ENCODE results near the gene HOMER1. TPM values are rescaled to one million over a fixed set of nuclear protein-coding genes. Genes with fewer than 3 reads are reported as not detected.

Gene HOMER1
- total and polyA plus RNA-seq, 10 of the 15 experiments (the other 5 are each of a cell fraction or from before 2014, with no cell fraction given), result 0.96 to 22.0 (median 7.5) TPM

DNA sequence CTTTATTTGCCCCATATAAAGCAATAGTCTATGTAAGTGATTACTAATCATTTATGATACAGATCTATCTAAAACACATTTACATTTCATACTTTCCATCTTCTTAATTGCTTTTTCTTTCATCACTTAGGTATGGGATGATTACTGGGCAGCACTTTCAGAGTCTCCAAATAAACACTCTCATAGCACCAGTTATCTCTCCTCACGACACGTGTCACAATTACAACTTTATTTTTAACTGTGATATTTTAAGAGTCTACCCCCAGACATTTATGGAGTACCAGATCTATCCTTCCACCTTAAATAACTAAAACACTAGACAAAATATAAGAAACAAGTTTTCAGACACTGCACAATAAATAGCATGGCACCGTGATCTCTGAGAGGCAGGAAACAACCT, 32.9 kb downstream of the HOMER1 start (continued):
- no peak for TF ChIP-seq SRF (IDR thresholded peaks at IDR 0.05; ENCODE audit: low read depth in 2 of 2, low read length in 2 of 2)
- no peak for TF ChIP-seq CREB1 (IDR thresholded peaks at IDR 0.05; ENCODE audit: low read depth)
- TF ChIP-seq GATAD2B (conservative IDR thresholded peaks at IDR 0.05; ENCODE audit: low read depth), result no peak
- TF ChIP-seq BCL11A (IDR thresholded peaks at IDR 0.05; ENCODE audit: low read depth, low read length), result no peak
- TF ChIP-seq RBBP5 (conservative IDR thresholded peaks at IDR 0.05), result no peak
- no peak for TF ChIP-seq MEF2A (IDR thresholded peaks at IDR 0.05; ENCODE audit: insufficient read depth, low read depth, low read length)
- TF ChIP-seq CEBPB (IDR thresholded peaks at IDR 0.05; ENCODE audit: borderline replicate concordance in 1 of 2, low read depth in 2 of 2, low read length in 2 of 2), result no peak

DNA sequence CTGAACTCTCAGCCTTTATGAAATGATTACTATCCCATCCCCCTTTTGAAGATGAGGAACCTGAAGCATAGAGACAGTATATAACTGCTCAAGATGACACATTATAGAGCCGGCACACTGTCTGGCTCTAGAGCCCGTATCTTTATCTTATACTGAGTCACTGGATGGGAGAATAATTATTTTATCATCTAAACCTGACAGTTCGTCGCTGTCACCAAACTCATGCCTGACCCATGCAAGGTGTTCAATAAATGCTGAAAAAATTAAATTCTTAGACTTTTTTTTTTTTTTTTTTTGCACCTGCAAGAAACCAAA, 38.8 kb downstream of the HOMER1 start:
- no peak for FAIRE-seq
- POLR2A ChIA-PET, result no interaction called here
- CTCF ChIA-PET, result interaction anchor here (0.8 to 1.7 kb wide), 2 partner anchors 16 to 342 kb away, joined by 3 to 4 read pairs; no protein-coding TSS in a partner anchor
- no peak for TF ChIP-seq IKZF2 (IDR thresholded peaks at IDR 0.05)
- TF ChIP-seq LARP7 (IDR thresholded peaks at IDR 0.05), result no peak
- no peak for TF ChIP-seq ETV6 (conservative IDR thresholded peaks at IDR 0.05 in 1 of 2, IDR thresholded peaks at IDR 0.05 in 1 of 2; ENCODE audit: borderline replicate concordance in 1 of 2, low read depth in 1 of 2)
- TF ChIP-seq, protein P1, sequence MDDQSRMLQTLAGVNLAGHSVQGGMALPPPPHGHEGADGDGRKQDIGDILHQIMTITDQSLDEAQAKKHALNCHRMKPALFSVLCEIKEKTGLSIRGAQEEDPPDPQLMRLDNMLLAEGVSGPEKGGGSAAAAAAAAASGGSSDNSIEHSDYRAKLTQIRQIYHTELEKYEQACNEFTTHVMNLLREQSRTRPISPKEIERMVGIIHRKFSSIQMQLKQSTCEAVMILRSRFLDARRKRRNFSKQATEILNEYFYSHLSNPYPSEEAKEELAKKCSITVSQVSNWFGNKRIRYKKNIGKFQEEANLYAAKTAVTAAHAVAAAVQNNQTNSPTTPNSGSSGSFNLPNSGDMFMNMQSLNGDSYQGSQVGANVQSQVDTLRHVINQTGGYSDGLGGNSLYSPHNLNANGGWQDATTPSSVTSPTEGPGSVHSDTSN (IDR thresholded peaks at IDR 0.05; ENCODE audit: insufficient replicate concordance, low read depth, low read length), result no peak
- TF ChIP-seq, protein P2, sequence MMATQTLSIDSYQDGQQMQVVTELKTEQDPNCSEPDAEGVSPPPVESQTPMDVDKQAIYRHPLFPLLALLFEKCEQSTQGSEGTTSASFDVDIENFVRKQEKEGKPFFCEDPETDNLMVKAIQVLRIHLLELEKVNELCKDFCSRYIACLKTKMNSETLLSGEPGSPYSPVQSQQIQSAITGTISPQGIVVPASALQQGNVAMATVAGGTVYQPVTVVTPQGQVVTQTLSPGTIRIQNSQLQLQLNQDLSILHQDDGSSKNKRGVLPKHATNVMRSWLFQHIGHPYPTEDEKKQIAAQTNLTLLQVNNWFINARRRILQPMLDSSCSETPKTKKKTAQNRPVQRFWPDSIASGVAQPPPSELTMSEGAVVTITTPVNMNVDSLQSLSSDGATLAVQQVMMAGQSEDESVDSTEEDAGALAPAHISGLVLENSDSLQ (IDR thresholded peaks at IDR 0.05), result no peak
- no peak for TF ChIP-seq YBX1 (IDR thresholded peaks at IDR 0.05)
- no peak for TF ChIP-seq EED (IDR thresholded peaks at IDR 0.05; ENCODE audit: low read depth)
- TF ChIP-seq, protein P3, sequence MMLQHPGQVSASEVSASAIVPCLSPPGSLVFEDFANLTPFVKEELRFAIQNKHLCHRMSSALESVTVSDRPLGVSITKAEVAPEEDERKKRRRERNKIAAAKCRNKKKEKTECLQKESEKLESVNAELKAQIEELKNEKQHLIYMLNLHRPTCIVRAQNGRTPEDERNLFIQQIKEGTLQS (IDR thresholded peaks at IDR 0.05; ENCODE audit: borderline replicate concordance, extremely low read depth, low read depth, low read length), result no peak
- TF ChIP-seq RELA (IDR thresholded peaks at IDR 0.05; ENCODE audit: borderline replicate concordance, partially characterized antibody), result no peak
- no peak for TF ChIP-seq CREB1 (IDR thresholded peaks at IDR 0.05; ENCODE audit: low read depth)
- no peak for TF ChIP-seq TAF1 (IDR thresholded peaks at IDR 0.05; ENCODE audit: borderline replicate concordance, low read depth, low read length)
- TF ChIP-seq FOXM1 (IDR thresholded peaks at IDR 0.05; ENCODE audit: low read depth, low read length), result no peak
- no peak for TF ChIP-seq KDM1A (IDR thresholded peaks at IDR 0.05; ENCODE audit: borderline replicate concordance)
- TF ChIP-seq SUZ12 (IDR thresholded peaks at IDR 0.05; ENCODE audit: unreplicated experiment), result no peak
- no peak for TF ChIP-seq BMI1 (IDR thresholded peaks at IDR 0.05; ENCODE audit: borderline replicate concordance)
- no peak for TF ChIP-seq ZBED1 (IDR thresholded peaks at IDR 0.05; ENCODE audit: borderline replicate concordance)
- no peak for TF ChIP-seq EGR1 (IDR thresholded peaks at IDR 0.05; ENCODE audit: borderline replicate concordance in 1 of 2, low read depth in 2 of 2, low read length in 2 of 2)

More for the DNA sequence above, 38.8 kb downstream of the HOMER1 start:
- in situ Hi-C loops (cut with MboI) (no loop called here), intact Hi-C loops (cut with micrococcal nuclease; ENCODE audit: unreplicated experiment) (no loop called here)
- no peak overlapping the region for H3K27ac ChIP-seq (ENCODE audit: control insufficient read depth, insufficient read depth)
- WGBS (ENCODE audit: insufficient coverage, insufficient replicate concordance, low lambda C conversion rate, missing lambda C conversion rate), result 81% methylated on average over 4 of the region's 4 CpGs
- H3K4me1 ChIP-seq (ENCODE audit: control insufficient read depth, insufficient read depth, low read length), result no peaks in the 10 kb centered on the region
- DNase-seq (ENCODE audit: low read depth, low spot score) (no peak), ATAC-seq (peak; percentile 27; the same call in 1 of the 3 replicates)
- H3K9me3 ChIP-seq (replicated peaks; ENCODE audit: control insufficient read depth, insufficient read depth, low read length), result no peaks in the 10 kb centered on the region
- BruUV-seq (replicated peaks), result no TSS peak
- SMC1A ChIA-PET (ENCODE audit: uncharacterized antibody, unreplicated experiment), result no interaction called here
- no peaks in the 10 kb centered on the region for H3K27me3 ChIP-seq (replicated peaks in 1 of 2; ENCODE audit: control insufficient read depth in 2 of 2, insufficient read depth in 2 of 2, low read length in 1 of 2)
- H2AFZ ChIP-seq (ENCODE audit: control insufficient read depth, low read depth, low read length), result no peak overlapping the region
- no peak overlapping the region for H3K9ac ChIP-seq (ENCODE audit: control insufficient read depth, insufficient read depth, low read length)
- no peak overlapping the region for H3K4me3 ChIP-seq
- H3K79me2 ChIP-seq (ENCODE audit: control insufficient read depth, insufficient read depth, low read length), result no peaks in the 10 kb centered on the region
- H4K20me1 ChIP-seq (ENCODE audit: control insufficient read depth, insufficient read depth), result no peaks in the 10 kb centered on the region
- RAD21 ChIA-PET (ENCODE audit: unreplicated experiment), result interaction anchor here (0.9 kb wide), 1 partner anchor 40 kb away, joined by 3 read pairs; no protein-coding TSS in a partner anchor
- no peak overlapping the region for H3K4me2 ChIP-seq (ENCODE audit: control insufficient read depth, insufficient read depth)
- H3K36me3 ChIP-seq (ENCODE audit: control insufficient read depth in 2 of 2, insufficient read depth in 2 of 2, low read length in 1 of 2), result no peaks in the 10 kb centered on the region

Data from GM12878 (cell line).